HT-29 (cell line): Measurements from ENCODE around the gene BCL6. TPM values are rescaled to one million over a fixed set of nuclear protein-coding genes. Genes with fewer than 3 reads are reported as not detected.
A peak's percentile ranks its signal among the peaks of the same experiment; 100 is the strongest.

Experiments
- DNase-seq: peaks from one replicate; pipeline ENCODE4 v3.0.0-alpha.2; 2015; ENCODE audit warnings: low spot score
- total RNA-seq: library from RNA; depleted of rRNA; stranded (reverse); fragments of >200 nt; shearing (Covaris generic); gene quantifications from 2 replicates; pipeline ENCODE4 v1.2.3, GENCODE V29; 2014

Gene BCL6
- total RNA-seq, 1 experiment from 2014 or later, result 11.8 TPM

DNA sequence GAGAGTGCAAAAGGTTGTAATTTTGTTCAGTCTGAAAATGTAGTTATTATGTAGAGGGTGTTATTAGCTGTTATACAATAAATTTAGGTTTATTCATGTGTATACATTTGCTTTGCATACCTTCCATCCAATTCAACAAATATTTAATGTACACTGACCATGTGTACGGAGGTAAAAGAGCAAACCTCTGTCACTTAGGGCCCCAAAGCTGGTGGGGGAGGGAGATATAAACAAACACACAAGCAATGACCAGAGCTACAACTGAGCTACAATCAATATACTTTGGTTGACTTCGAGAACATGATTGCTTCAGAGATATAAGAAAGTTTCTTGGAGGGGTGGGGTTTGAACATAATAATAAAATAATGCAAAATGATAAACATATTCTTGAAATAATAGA, 17.5 kb upstream of the BCL6 start:
- no peak for DNase-seq

DNA sequence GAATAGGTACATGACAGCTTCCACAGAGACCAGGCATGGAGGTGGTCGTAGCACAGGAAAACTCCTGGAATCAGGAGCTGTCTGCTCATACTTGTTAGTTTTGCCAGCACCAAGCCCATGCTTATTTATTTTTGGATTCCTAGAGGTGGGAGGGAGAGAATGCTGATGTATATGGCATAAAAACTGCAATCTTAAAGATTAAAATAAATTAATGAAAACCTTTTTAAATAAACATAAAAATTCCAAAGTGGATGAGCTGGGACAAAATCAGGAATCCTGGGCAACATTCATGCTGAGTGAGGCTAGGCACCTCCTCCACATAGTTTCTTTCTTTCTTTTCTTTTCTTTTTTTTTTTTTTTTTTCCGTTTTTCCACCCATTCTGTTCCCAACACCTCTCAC, 14.3 kb upstream of the BCL6 start:
- DNase-seq, result no peak

DNA sequence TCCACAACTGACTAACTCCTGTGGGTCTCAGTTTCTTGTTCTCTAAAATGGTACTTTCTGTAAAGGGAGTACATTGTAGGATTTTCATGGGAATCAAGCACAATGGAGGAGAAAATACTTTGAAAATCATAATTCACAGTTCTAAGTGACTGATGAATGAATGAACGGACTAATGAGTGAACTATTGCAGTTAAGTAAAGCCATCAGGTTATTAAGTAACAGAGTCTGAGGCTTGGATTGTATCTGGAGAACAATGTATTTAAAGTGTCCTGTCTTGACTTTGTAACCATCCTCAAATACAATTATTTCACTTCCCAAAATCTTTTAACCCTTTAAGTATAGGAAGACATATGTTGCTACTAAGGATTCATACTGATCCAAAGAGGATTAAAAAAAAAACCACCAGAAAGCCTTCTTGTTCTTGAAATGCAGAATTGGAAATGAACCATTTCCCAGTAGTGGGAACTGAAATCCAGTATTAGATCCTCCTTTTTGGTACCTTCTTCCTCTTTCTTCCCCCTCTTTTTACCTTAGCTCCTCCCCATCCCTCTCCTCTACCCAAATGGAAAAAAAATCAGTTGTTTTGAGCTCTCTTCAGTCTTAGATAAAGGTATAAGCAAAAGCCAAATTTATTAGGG, 13.2 kb upstream of the BCL6 start:
- no peak for DNase-seq

DNA sequence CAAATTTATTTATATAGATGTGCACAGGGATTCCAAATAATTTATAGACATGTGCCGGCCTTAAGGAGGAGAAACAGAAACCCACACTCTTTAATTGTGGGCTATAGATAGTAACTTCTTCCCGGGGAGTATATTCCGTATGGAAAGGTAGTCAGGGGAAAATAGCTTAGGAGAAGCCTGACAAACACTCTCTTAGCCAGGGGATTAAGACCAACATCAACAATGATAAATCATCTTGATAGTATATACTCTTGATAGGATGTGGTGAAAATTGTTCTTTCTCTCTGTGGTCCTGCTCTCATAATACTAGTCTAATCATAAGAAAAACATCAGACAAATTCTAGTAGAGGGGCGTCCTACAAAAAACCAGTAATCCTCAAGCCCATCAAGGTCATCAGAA, 8.2 kb upstream of the BCL6 start:
- no peak for DNase-seq

DNA sequence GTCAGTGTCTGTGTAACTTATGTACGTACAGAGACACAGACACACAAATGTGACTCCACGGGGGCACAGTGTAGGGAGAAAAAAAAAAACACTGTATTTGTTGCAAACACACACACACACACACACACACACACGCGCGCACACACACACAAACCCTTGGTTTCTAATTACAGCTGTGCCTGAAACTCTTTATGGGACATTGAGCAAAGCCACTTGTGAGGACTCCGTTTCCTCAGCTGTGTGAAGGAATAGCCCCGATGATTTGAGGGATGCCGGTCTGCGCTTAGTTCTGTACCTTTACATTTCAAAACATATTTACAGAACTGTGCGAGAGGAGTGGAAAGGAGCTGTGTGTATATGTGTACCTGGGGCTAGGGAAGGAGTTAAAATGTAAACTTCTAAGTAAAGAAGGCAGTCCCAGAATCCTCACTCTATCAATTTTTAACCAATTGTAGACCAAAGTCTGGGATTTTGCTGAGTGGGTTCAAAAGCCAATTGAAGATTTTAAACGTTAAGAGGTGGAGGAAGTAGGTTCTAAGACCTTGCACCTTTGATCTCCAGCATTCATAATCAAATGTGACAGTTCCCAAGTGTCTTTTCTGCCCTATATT, 5.3 kb upstream of the BCL6 start:
- DNase-seq, result no peak

DNA sequence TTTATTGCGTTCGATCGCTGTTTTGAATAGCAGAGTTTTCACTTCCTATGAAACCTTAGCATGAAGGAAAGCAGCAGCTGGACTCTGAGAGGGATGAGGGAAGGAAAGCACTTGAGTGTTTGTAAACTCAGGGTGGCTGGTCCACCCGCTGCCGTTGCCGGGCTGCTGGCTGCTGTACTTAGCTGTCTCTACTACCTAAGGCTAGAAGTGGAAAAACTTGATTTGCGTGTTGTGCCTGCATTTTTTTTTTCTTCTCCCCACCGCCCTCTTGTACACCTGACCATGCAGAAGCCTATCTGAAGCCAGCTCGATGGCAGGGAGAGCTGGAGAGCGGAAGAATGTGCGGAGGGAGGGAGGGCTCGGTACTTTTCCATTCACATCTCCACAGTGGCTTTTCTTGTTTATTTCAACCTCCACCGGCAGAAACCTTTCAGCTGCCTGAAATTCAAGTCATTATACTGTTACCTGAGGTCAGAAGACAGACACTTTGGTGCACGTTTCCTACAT, 4.8 kb upstream of the BCL6 start:
- DNase-seq, result peak; percentile 97

DNA sequence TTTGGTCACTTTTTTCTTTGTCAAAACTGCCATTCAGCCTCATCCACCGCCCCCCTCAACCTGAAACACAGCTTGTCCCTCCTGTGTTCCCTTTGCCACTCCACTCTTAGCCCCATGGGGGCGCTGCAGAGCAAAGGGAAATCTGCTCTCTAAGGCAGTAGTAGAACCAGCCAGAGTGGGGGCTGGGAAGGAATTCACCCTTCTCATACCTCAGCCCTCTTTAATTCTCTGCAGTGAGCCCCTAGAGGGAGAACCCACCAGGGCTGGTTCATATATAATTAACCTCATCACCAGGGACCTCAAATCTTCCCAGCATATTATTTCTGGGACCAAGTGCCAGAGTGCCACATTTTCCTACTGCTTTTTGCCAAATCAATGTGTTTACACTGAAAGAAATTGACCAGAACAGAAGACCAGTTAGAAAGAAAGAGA, 2.8 kb upstream of the BCL6 start:
- DNase-seq, result peak; percentile 99

DNA sequence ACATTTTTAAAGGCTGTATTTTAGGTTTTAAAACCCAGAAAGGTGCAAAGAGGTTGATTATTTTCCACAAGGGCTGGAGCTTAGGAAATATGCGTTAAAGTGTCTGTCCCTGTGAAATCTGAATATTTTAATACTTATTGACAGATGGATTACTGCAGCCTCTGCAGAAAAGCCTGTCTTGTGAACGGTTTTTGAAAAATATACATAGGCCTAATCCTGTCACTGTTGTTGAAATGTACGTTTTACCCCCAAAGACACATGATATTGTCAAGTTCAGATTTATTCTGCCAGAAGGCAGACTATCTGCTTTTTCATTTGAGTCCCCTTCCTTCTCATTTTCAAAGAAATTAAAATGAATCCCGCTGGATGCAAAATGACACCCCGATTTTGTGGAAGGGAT, 2.2 kb upstream of the BCL6 start:
- DNase-seq, result no peak

DNA sequence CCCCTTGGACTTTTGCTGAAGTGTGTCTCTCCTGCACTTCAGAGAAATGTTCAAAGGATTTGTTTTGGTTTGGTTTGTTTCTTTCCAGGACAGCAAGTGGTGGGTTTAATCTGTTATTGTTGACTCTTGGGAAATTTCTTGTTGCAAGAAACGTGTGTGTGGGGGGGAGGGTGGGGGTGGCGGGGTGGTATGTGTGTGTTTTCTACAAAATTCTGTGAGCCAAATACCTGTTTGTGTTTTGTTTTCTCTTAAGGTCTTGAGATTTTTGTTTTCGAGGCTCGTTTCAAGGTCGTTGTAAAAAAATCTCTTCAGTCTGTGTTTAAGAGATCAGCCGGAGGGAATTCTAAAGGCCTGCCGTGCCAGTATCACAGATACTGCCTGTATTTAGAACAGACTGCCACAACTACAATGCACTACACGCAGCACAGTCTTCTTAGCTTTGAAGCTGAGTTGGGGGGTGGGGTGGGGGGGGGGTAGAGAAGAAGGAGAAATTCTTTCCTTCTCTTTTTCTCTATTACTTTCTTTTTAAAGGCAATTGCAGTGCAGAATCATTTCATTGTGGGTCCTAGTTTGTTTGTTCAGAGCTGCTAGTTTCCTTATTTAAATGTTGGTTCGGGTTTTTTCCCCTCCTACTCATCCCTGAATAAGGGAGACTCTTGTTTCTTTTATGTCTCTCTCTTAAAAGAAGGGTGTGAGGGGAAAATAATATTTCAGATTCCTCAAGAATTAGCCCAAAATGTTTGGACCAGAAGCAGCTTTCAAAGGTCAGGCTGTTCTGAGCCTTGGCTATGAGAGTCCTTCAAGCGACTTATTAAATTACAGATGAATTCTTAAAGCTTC, 1.4 kb upstream of the BCL6 start:
- no peak for DNase-seq

DNA sequence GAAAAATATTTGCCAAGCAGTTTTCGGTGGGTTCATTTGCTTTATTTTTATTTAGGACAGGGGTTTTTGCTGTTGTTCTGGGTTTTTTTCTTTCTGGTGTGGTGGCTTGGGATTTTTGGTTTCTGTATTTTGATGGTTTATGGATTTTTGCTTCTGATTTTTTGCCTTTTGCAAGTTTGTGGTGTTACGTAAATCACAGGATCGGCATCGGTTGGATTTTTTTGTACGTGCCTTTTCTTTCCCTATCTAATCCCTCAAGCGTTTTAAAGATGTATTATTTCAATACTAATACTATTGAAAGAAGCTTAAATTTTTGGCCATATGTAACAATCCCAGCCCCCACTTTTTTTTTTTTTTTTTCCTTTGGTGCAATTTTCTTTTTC, 782 bp upstream of the BCL6 start:
- peak; percentile 25 for DNase-seq

DNA sequence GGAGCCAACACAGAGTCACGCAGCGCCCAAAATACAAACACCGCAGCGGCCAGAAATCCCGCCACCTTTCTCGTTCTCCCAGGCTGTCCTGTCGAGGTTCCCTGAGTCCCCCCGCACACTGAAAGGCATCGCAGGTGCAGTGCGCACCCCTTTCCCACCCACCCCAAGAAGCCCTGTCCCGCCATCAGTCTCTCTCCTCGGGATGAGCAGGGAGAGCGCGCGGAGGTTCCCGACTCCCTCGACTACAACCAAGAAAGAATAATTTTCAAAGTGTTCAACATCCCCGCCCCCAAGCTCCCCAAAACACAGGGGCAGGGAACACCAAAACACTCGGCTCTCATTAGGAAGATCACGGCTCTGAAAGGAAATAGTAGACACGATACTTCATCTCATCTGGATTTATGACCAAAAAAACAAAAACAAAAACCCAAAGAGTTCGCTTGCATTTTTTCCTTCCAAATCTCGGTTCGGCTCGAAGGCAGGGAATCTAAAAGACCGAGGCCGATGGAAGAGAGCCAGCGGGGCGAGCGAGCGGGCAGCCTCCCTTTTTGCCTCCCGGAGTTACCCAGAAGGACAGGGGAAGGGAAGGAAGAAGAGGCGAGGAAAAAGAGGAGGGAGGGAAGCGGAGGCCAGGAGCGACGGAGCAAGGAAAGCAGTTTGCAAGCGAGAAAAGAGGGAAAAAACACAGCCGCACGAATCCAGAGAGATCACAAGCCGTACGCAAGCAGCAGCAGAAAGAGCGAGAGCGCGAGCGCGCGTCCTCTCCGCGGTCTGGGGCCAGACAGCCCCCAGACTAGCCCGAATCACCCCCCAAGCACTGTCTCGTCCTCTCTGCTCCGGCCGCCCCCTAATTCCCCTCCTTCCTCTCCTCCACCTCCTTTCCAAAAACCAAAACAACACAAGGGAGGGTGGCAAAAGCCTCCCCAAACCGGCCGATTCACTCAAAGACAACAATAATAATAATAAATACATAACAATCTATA, 808 bp downstream of the BCL6 start:
- peak; percentile 57 for DNase-seq

DNA sequence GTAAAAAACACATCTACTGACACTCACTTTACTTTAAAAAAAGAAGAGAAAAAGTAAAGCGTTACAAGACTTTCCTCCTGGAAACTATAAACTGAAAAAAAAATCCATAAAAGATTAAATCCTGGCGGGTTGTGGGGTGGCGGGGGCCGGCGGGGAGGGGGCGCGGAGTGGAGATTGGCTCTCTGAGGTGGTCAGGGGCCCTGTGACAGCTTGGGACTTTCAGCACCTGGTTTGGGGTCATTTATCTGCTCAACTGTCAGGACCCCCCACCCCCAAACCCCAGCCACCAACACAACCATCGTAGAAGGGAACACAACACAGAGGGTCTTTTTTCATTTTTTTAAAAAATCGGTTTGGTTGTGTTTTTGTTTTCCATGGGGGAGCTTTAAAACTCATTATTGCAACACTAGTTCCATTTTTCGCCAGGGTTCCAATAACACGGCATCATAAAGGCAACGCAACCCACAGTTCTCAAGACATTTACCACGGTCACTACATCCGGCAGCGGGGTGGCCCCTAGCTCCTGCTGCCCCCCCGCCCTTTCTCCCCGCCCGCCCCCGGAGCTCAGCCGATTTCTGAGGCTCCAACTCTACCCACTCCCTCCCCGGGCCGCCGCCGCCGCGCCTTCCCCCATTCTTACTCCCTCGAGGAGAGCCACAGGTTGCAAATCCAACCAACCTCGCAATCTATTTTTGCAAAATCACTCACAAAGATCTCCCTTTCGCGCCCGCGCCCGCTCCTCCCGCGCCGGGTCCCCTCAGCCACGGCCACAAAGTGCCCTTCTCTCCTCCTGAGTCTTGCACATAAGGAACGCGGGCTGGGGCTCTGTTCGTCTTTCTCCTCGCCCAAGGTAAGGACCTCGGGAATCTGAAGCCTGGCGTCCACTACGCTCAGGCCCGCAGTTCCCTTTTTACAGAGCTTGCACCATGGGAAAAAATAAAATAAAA, 1.8 kb downstream of the BCL6 start:
- peak; percentile 44 for DNase-seq

DNA sequence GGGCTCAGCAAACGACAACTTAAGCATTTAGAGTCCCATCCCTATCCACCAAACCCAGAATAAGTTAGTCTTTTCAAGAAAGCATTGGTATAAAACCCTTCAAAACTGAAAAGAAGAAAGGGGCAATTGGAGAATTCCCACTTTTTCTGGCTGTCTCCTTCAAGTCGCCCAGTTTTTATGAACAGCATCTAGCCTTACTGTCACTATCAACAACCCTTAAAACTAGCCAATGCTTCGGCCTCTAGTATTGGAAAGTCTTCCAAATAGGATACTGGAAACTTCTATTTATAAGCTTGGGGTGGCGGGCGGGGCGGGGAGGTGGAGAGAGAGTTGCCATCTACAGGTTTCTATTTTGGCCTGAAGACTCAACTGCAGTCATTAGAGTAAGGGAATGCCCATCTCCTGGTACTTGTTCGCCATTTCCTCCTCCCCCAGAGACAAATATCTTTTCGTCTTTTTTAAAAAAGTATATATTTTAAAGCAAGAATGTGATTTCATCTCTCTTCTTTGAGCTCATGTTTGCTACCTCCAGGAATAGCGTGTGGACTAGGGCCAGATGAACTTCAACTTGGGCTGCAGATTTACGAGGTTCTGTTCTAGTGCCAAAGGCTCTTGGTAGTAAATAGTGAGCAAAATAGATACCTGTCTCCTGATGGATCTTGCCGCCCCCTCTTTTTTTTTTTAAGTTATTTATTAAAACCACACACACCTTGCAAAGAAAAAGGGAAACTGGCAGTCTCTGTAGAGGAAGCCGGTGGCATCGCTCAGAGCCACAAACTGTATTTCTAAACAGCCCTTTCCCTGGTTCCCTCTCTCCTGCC, 2.7 kb downstream of the BCL6 start:
- peak; percentile 68 for DNase-seq

DNA sequence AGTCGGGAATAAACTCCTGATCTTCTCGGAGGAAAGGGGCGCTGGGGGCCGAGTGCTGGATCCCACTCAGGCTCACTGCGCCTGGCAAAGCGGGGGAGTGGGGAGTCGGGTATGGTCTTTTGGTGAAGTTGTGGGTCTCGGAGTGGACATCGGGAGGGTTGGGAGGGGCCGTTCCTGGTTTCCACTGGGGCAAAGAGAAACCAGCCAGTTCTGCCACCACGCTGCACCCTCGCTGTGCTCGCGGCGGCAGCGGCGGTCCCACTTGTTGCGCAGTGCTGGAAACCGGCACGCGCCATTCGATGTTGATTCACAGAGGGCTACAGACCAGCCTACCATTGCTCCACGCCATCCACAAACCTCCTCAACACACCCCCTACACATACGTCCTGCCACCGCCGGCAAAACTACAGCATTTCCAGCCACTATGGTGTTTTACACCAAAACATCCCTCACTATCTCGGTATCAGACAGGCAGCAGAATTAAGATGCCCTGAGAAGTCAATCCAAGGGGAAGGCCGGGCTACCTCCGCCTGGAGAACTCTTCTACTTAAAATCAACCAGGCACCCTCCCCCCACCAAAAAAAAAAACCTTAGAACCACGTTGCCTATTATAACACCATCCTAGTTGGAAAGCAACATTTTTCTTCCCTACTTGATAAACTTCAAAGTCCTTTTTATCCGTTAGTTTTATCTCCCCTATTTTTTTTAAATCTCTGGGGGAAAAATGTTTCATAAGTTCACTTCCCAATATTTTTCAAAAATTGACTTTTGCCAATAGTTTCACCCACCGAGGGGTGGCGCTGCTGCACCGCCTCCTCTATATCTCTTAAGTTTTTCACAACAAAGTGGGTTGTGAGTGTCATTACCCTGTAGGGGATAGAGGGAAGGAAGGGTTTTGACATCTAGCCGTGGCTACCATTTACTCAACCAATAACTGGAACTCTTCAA, 3.6 kb downstream of the BCL6 start:
- peak; percentile 90 for DNase-seq

DNA sequence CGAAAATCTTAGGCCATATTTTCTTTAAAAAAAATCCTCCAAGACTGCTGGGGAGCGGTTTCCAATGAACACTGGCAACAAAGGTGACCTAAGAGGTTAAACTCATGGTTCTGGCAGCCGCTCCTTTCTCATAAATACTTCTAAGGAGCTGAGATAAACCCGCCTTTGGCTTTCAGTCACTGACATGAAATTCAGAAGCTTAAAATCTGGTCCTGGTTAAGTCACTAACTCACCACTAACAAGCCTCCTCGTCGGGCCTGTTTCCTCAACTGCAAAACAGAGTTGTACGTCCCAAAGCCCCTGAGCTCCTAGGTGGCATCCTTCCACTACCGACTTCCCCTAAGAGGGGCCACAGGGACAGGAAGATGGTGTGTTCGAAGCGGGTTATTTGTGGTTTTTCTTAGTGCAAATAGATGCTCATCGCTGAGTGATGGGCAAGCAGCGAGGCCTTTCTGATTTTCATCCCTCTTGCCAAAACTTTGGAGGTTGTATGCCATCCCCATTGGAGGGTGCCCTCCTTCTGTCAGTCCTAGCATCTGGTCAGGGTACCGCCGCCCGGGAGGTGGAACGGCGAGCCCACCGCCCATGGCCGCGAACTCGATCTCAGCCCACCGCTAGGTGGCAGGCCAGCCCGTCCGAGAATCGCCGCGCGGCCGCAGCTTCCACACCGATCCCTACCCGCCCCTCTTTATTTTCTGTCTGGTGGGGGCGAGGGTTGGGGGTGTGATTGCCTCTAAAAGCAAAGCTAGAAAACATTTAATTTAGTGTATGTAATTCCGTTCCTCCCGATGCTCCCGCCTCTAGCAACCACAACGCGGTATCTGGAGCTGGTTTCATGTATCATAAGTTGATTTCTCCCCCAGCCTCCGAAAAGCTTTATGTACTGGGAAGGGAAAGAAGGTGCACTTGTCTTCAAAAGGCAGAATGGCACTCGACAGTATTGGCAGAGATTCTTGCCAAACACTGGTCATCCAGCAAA, 4.6 kb downstream of the BCL6 start:
- peak; percentile 68 for DNase-seq

DNA sequence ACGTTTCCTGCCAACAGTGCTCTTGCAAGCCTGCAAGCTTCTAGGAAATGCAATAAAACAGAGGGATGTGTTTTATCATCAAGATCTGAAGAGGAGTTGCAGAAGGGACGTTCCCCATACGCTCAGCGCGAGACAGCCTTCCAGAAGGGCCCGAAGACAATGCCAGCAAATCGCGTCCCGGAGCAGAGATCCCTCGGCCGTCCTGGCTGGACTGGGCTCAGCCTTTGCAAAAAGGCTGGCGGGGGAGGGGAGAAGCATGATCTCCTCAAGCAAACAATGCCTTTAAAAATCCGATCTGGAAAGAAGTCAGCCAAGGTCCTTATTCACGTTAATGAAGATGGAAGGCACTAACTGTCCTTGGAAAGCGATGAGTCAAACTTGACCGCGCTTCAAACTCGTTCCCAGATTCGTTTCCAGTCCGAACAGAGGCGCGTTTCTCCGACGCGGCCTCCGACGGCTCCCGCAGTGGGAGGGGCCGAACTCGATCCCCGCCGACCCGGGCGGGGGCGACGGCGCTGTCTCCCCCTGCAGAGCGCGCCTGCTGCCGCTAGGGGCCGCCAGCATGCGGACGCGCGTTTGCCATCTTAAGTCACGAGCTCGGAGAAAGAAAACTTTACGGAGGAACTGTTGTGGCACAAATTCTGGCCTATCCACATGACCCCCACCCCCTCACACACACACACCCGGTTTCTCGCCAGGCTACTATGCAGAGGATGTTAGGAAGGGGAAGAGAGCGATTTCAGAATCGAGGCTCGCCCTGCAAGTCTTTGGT, 5.5 kb downstream of the BCL6 start:
- peak; percentile 78 for DNase-seq
